IPS-15b (cell line): ENCODE results near the gene NAA10.

Experiments
- H3K27me3 ChIP-seq: one replicate; pipeline ENCODE4 v1.6.1; 2013; ENCODE audit warnings: low read length; ENCODE audit not compliant: control insufficient read depth, insufficient read depth
- H3K36me3 ChIP-seq: one replicate; pipeline ENCODE4 v1.6.1; 2013; ENCODE audit warnings: low read length; ENCODE audit not compliant: control insufficient read depth, insufficient read depth
- H3K4me1 ChIP-seq: one replicate; pipeline ENCODE4 v1.6.1; 2013; ENCODE audit warnings: mild to moderate bottlenecking, low read length; ENCODE audit not compliant: control insufficient read depth, insufficient read depth
- H3K4me3 ChIP-seq: one replicate; pipeline ENCODE4 v1.5.1; 2013; ENCODE audit warnings: low read depth, low read length
- H3K9ac ChIP-seq: one replicate; pipeline ENCODE4 v1.6.1; 2013; ENCODE audit warnings: low read depth, mild to moderate bottlenecking, low read length
- H3K9me3 ChIP-seq: one replicate; pipeline ENCODE4 v1.6.1; 2013; ENCODE audit warnings: mild to moderate bottlenecking, low read length; ENCODE audit not compliant: control insufficient read depth, insufficient read depth

The NAA10 gene

GRCh38 chrX:153971124-153971449 is 36.2 kb upstream of the NAA10 start:
- peaks cover 3% of the 10 kb centered on the region for H3K4me1 ChIP-seq
- H3K36me3 ChIP-seq = peaks cover 5% of the 10 kb centered on the region
- H3K4me3 ChIP-seq = peak overlapping the region; percentile 95
- H3K27me3 ChIP-seq = no peaks in the 10 kb centered on the region
- peak overlapping the region; percentile 98 for H3K9ac ChIP-seq
- H3K9me3 ChIP-seq = peaks cover 8% of the 10 kb centered on the region

DNA sequence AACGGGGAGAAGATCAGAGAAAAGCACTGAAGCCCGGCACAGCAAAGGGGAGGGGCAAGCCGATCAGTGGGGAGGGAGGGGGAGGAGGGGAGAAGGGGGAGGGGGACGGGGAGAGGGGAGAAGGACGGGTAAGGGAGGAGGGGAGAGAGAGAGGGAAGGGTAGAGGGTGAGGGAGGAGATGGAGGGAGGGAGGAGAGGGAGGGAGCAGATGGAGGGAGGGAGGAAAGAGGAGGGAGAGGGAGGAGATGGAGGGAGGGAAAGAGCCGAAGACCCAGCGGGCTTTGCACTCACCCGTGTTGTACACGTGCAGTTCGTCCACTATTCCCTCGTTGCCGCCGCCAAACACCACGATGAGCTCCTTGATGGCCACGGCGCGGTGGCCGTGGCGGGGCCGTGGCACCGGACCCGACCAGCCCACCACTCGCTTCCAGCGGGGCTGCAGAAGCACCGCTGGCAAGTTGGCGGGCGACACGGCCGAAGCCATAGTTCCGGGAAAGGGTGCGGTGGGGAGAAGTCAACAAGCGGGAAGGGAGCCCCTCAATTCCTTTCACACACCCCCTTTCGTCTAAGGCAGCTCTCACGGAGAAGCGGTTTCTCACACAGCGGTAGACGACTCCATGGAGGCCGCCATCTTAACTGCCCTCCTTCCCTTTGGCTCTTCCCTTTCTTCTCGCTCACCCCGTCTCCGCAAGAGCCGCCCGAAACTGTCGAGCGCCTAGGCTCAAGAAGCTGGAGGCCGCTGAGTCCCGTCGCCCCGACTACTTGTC is 35.7 kb upstream of the NAA10 start:
- Histone ChIP-seq H3K27me3 (no peaks in the 10 kb centered on the region), H3K9ac (peak overlapping the region; percentile 98), H3K4me3 (peak overlapping the region; percentile 95), H3K36me3 (peaks cover 5% of the 10 kb centered on the region), H3K9me3 (peaks cover 8% of the 10 kb centered on the region), H3K4me1 (peaks cover 3% of the 10 kb centered on the region)

DNA sequence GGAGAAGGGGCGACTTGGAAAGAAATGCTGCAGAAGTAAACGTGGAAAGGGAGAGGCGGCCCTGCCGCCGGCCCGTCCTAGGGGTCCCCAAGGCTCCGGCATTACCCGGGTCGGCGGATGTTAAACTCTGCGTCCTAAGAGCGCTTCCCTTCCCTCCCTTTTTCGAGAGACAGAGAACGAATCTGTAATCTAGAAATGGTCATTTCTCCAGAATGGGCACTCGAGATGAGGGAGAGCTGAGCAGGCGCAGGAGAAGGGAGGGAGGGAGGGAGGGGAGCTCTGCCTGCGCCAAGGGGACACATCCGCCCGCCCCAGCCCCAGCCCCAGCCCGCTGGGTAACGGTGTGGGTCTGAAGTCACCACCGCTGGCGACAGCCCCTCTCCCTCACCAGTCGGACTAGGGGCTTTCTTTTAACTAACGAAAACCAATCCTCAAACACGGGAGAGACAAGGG is 35.1 kb upstream of the NAA10 start:
- H3K4me3 ChIP-seq = peak overlapping the region; percentile 95
- H3K36me3 ChIP-seq = peaks cover 5% of the 10 kb centered on the region
- peaks cover 8% of the 10 kb centered on the region for H3K9me3 ChIP-seq
- H3K9ac ChIP-seq = peak overlapping the region; percentile 65
- no peaks in the 10 kb centered on the region for H3K27me3 ChIP-seq
- H3K4me1 ChIP-seq = peaks cover 3% of the 10 kb centered on the region

GRCh38 chrX:153969125-153969903 is 34.5 kb upstream of the NAA10 start:
- Histone ChIP-seq H3K27me3 (no peaks in the 10 kb centered on the region), H3K36me3 (peaks cover 9% of the 10 kb centered on the region), H3K4me1 (peaks cover 3% of the 10 kb centered on the region), H3K9ac (peak overlapping the region; percentile 65), H3K9me3 (peaks cover 5% of the 10 kb centered on the region), H3K4me3 (peak overlapping the region; percentile 95)

DNA sequence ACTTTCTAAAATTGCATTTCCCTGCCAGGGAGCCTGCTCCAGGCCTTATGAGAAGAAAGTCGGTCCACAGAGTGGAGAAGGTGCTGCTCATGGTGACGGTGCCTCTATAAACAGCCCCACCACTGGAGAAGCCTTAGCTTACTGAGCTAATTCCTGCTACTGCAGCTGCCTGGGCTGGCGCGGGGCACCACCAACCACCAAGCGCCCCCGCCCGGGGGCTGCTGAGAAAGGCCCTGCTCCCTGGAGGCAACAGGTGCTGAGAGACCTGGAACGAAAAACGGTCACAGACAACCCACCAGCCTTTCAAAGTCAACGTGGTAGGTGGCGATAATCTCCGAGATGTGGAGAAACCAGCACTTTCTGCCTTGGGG is 33.9 kb upstream of the NAA10 start:
- peak overlapping the region; percentile 95 for H3K4me3 ChIP-seq
- H3K9me3 ChIP-seq = peaks cover 4% of the 10 kb centered on the region
- H3K27me3 ChIP-seq = no peaks in the 10 kb centered on the region
- H3K9ac ChIP-seq = no peak overlapping the region
- peaks cover 15% of the 10 kb centered on the region for H3K36me3 ChIP-seq
- H3K4me1 ChIP-seq = peaks cover 3% of the 10 kb centered on the region

DNA sequence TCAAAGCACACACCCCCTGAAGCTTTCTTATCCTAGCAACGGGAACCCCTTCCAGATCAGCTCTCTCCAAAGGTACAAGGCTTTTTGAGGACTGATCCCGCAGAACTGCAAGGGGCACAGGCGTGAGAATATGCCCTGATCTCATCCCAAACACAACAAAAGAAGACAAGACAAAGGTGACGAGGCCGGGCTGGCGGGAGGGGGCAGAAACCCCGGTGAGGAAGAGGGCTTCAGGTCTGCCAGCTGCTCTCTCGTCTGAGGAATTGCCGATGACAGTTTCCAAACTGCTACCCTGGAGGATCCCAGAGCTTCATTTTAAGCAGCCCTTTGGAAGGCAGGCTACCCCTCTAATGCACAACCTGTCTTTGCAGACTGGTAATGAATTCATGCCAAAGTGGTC is 33.4 kb upstream of the NAA10 start:
- Histone ChIP-seq H3K4me1 (peaks cover 3% of the 10 kb centered on the region), H3K4me3 (peak overlapping the region; percentile 22), H3K36me3 (peaks cover 18% of the 10 kb centered on the region), H3K9me3 (peaks cover 4% of the 10 kb centered on the region), H3K9ac (no peak overlapping the region), H3K27me3 (no peaks in the 10 kb centered on the region)

- Histone ChIP-seq H3K27me3 (no peaks in the 10 kb centered on the region), H3K9ac (no peak overlapping the region), H3K4me3 (peak overlapping the region; percentile 18), H3K36me3 (peaks cover 22% of the 10 kb centered on the region), H3K4me1 (peaks cover 3% of the 10 kb centered on the region), H3K9me3 (peaks cover 4% of the 10 kb centered on the region)
Measured at GRCh38 chrX:153967536-153968224, 32.8 kb upstream of the NAA10 start.

- Histone ChIP-seq H3K27me3 (no peaks in the 10 kb centered on the region), H3K9ac (peak overlapping the region; percentile 54), H3K4me1 (peaks cover 3% of the 10 kb centered on the region), H3K36me3 (peaks cover 27% of the 10 kb centered on the region), H3K4me3 (peak overlapping the region; percentile 18), H3K9me3 (peaks cover 4% of the 10 kb centered on the region)
Measured at GRCh38 chrX:153966841-153967535, 32.2 kb upstream of the NAA10 start.

- Histone ChIP-seq H3K9ac (peak overlapping the region; percentile 54), H3K4me3 (no peak overlapping the region), H3K36me3 (peaks cover 34% of the 10 kb centered on the region), H3K4me1 (peaks cover 3% of the 10 kb centered on the region), H3K9me3 (peaks cover 4% of the 10 kb centered on the region), H3K27me3 (no peaks in the 10 kb centered on the region)
Measured at GRCh38 chrX:153966283-153966688, 31.4 kb upstream of the NAA10 start.

- Histone ChIP-seq H3K36me3 (peaks cover 41% of the 10 kb centered on the region), H3K9ac (no peak overlapping the region), H3K4me1 (peaks cover 3% of the 10 kb centered on the region), H3K4me3 (no peak overlapping the region), H3K9me3 (peaks cover 4% of the 10 kb centered on the region), H3K27me3 (no peaks in the 10 kb centered on the region)
Measured at GRCh38 chrX:153965406-153965805, 30.6 kb upstream of the NAA10 start.

DNA sequence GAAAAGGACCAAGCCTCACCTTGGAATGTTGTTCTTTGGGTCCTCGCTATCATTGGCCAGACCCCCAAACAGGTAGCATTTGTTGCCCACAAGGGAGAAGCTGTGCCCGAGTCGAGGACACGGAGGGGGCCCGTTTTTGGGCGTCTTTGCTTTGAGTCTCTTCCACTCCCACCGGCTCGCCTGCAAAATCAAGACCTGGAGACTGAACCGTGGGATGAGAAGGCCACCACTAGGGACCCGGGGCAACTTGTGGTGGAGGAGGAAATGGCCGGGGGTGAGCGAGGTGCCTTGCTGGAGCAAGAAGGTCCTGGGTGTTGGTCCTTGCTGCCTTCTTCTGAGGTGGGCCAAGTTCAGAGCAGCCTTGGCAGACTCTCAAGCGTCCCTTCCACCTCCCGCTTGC is 29.3 kb upstream of the NAA10 start:
- Histone ChIP-seq H3K9ac (no peak overlapping the region), H3K4me3 (no peak overlapping the region), H3K36me3 (peaks cover 54% of the 10 kb centered on the region), H3K9me3 (peaks cover 7% of the 10 kb centered on the region), H3K4me1 (peaks cover 3% of the 10 kb centered on the region), H3K27me3 (no peaks in the 10 kb centered on the region)
